WTC11 (cell line): ENCODE measurements around the gene CCDC121. TPM values are rescaled to one million over a fixed set of nuclear protein-coding genes. Genes with fewer than 3 reads are reported as not detected.

ENCODE experiments used
- ATAC-seq: fragments of 200-7000 bp; cut with Tn5 transposase; 2 replicates; pipeline ENCODE4 v1.10.0; 2021; ENCODE audit warnings: mild to moderate bottlenecking, moderate library complexity
- CTCF ChIA-PET: fragments of 300-600 bp; sonication (Branson Sonifier 250); formaldehyde crosslinking; loops from one replicate; lab custom pipeline; 2021; ENCODE audit warnings: antibody characterized with exemption; lab: Charles Lee
- POLR2A ChIA-PET: fragments of 350-600 bp; sonication (Branson Sonifier 250); formaldehyde crosslinking; loops from one replicate; lab custom pipeline; 2021; ENCODE audit warnings: antibody characterized with exemption; lab: Charles Lee
- DNase-seq: peaks from one replicate; pipeline ENCODE4 v3.0.0; 2021; ENCODE audit warnings: low spot score
- H3K27ac Mint-ChIP-seq: 2 replicates; pipeline ENCODE4 v1.8.0; 2021; ENCODE audit warnings: mixed read lengths
- H3K27me3 Mint-ChIP-seq: 2 replicates; pipeline ENCODE4 v1.8.0; 2021; ENCODE audit warnings: low read depth, mild to moderate bottlenecking, moderate library complexity, mixed read lengths
- H3K36me3 Mint-ChIP-seq: 2 replicates; pipeline ENCODE4 v1.8.0; 2021; ENCODE audit warnings: mixed read lengths
- H3K4me1 Mint-ChIP-seq: 2 replicates; pipeline ENCODE4 v1.8.0; 2022; ENCODE audit warnings: mixed read lengths
- H3K4me3 Mint-ChIP-seq: 2 replicates; pipeline ENCODE4 v1.8.0; 2021; ENCODE audit warnings: mild to moderate bottlenecking, moderate library complexity, mixed read lengths
- H3K9me3 Mint-ChIP-seq: 2 replicates; pipeline ENCODE4 v1.8.0; 2021; ENCODE audit warnings: mixed read lengths
- AFF4 ChIP-seq: sonication (generic); formaldehyde crosslinking; IDR thresholded peaks from 2 replicates; pipeline ENCODE4 v1.8.1; 2023; ENCODE audit warnings: mild to moderate bottlenecking, missing genetic modification reagents, borderline replicate concordance
- ATF3 ChIP-seq: sonication (generic); formaldehyde crosslinking; conservative IDR thresholded peaks from 2 replicates; pipeline ENCODE4 v1.8.1; 2022; ENCODE audit warnings: mild to moderate bottlenecking, missing genetic modification reagents
- ATF6 ChIP-seq: sonication (generic); formaldehyde crosslinking; IDR thresholded peaks from 2 replicates; pipeline ENCODE4 v1.8.1; 2023; ENCODE audit warnings: mild to moderate bottlenecking, missing genetic modification reagents
- E2F5 ChIP-seq: sonication (generic); formaldehyde crosslinking; IDR thresholded peaks from 2 replicates; pipeline ENCODE4 v1.8.1; 2022; ENCODE audit warnings: mild to moderate bottlenecking, moderate library complexity, missing genetic modification reagents
- NFYB ChIP-seq: sonication (generic); formaldehyde crosslinking; conservative IDR thresholded peaks from 2 replicates; pipeline ENCODE4 v1.8.0; 2022; ENCODE audit warnings: low read depth, missing genetic modification reagents
- STAT6 ChIP-seq: sonication (generic); formaldehyde crosslinking; conservative IDR thresholded peaks from 2 replicates; pipeline ENCODE4 v1.8.1; 2023; ENCODE audit warnings: mild to moderate bottlenecking, low read depth, missing genetic modification reagents, moderate library complexity
- TP53 ChIP-seq: sonication (generic); formaldehyde crosslinking; IDR thresholded peaks from 2 replicates; pipeline ENCODE4 v1.8.1; 2023; ENCODE audit warnings: mild to moderate bottlenecking, missing genetic modification reagents
- ZNF263 ChIP-seq: sonication (generic); formaldehyde crosslinking; IDR thresholded peaks from 2 replicates; pipeline ENCODE4 v1.8.1; 2022; ENCODE audit warnings: low read depth, mild to moderate bottlenecking, moderate library complexity, missing genetic modification reagents
- total RNA-seq: library from RNA; stranded (reverse); gene quantifications from 3 replicates; pipeline ENCODE4 v1.2.3, GENCODE V29; 2021
- TF ChIP-seq, protein P1 (sequence below): sonication (generic); formaldehyde crosslinking; IDR thresholded peaks from 2 replicates; pipeline ENCODE4 v1.8.1; 2022; ENCODE audit warnings: mild to moderate bottlenecking, missing genetic modification reagents, moderate library complexity, borderline replicate concordance
- TF ChIP-seq, protein P2 (sequence below): fragments of 250-450 bp; sonication (Bioruptor Pico); IDR thresholded peaks from 2 replicates; pipeline ENCODE4 v1.9.0; 2021; ENCODE audit warnings: moderate library complexity, mild to moderate bottlenecking, inconsistent platforms, borderline replicate concordance
- TF ChIP-seq, protein P3 (sequence below): sonication (generic); formaldehyde crosslinking; IDR thresholded peaks from 2 replicates; pipeline ENCODE4 v1.8.0; 2022; ENCODE audit warnings: mild to moderate bottlenecking, missing genetic modification reagents
- TF ChIP-seq, protein P4 (sequence below): sonication (generic); formaldehyde crosslinking; IDR thresholded peaks from 2 replicates; pipeline ENCODE4 v1.8.0; 2022; ENCODE audit warnings: mild to moderate bottlenecking, missing genetic modification reagents

CCDC121 gene
- total RNA-seq, 1 experiment from 2014 or later, result 2.0 TPM

DNA sequence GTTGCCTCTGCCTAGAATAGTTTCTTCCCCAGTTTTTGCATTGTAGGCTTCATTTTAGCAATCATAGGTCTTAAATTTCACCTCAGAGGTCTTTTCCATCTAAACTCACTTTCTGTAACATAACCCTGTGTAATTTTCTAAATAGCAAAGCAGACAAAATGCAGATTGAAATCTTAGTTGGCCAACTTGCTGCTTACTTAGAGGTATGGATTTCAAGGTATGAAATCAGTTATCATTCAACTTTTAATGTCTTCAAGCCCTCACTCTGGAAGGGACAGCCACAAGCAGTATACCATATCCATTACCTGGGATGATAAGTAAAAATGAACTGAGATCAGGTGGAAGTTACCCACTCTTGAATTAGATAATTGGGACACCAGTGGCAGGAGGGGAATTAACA is 3.9 kb downstream of the CCDC121 start:
- no peaks in the 10 kb centered on the region for H3K9me3 Mint-ChIP-seq
- no peaks in the 10 kb centered on the region for H3K27me3 Mint-ChIP-seq
- ChIA-PET CTCF (no interaction called here), POLR2A (no interaction called here)
- ATAC-seq (no peak), DNase-seq (no peak)
- peaks cover 6% of the 10 kb centered on the region; the same call in 1 of the 2 replicates for H3K36me3 Mint-ChIP-seq
- peaks cover 22% of the 10 kb centered on the region for H3K4me1 Mint-ChIP-seq
- H3K4me3 Mint-ChIP-seq, result no peak overlapping the region
- H3K27ac Mint-ChIP-seq, result no peak overlapping the region
- TF ChIP-seq, protein P1, sequence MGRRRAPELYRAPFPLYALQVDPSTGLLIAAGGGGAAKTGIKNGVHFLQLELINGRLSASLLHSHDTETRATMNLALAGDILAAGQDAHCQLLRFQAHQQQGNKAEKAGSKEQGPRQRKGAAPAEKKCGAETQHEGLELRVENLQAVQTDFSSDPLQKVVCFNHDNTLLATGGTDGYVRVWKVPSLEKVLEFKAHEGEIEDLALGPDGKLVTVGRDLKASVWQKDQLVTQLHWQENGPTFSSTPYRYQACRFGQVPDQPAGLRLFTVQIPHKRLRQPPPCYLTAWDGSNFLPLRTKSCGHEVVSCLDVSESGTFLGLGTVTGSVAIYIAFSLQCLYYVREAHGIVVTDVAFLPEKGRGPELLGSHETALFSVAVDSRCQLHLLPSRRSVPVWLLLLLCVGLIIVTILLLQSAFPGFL (CRISPR knock-in tag), result no peak
- no peak for TF ChIP-seq TP53 (CRISPR knock-in tag)
- no peak for TF ChIP-seq AFF4 (CRISPR knock-in tag)
- TF ChIP-seq ZNF263 (CRISPR knock-in tag), result no peak
- no peak for TF ChIP-seq STAT6 (CRISPR knock-in tag)
- TF ChIP-seq, protein P2, sequence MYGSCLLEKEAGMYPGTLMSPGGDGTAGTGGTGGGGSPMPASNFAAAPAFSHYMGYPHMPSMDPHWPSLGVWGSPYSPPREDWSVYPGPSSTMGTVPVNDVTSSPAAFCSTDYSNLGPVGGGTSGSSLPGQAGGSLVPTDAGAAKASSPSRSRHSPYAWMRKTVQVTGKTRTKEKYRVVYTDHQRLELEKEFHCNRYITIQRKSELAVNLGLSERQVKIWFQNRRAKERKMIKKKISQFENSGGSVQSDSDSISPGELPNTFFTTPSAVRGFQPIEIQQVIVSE (CRISPR knock-in tag), result no peak
- TF ChIP-seq, protein P3, sequence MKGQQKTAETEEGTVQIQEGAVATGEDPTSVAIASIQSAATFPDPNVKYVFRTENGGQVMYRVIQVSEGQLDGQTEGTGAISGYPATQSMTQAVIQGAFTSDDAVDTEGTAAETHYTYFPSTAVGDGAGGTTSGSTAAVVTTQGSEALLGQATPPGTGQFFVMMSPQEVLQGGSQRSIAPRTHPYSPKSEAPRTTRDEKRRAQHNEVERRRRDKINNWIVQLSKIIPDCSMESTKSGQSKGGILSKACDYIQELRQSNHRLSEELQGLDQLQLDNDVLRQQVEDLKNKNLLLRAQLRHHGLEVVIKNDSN, result no peak
- no peak for TF ChIP-seq E2F5 (CRISPR knock-in tag)
- no peak for TF ChIP-seq ATF3
- no peak for TF ChIP-seq ATF6 (CRISPR knock-in tag)
- TF ChIP-seq, protein P4, sequence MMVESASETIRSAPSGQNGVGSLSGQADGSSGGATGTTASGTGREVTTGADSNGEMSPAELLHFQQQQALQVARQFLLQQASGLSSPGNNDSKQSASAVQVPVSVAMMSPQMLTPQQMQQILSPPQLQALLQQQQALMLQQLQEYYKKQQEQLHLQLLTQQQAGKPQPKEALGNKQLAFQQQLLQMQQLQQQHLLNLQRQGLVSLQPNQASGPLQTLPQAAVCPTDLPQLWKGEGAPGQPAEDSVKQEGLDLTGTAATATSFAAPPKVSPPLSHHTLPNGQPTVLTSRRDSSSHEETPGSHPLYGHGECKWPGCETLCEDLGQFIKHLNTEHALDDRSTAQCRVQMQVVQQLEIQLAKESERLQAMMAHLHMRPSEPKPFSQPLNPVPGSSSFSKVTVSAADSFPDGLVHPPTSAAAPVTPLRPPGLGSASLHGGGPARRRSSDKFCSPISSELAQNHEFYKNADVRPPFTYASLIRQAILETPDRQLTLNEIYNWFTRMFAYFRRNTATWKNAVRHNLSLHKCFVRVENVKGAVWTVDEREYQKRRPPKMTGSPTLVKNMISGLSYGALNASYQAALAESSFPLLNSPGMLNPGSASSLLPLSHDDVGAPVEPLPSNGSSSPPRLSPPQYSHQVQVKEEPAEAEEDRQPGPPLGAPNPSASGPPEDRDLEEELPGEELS (CRISPR knock-in tag), result no peak
- TF ChIP-seq NFYB (CRISPR knock-in tag), result no peak
